Loucy (cell line): ENCODE results near the gene RBFOX2.

Experiments
- H2AFZ ChIP-seq: fragments of 200-600 bp; sonication (generic); 2 replicates; pipeline ENCODE4 v1.6.0; 2016; ENCODE audit warnings: antibody characterized with exemption, mild to moderate bottlenecking, low read length, moderate library complexity
- H3F3A ChIP-seq: fragments of 200-600 bp; 2 replicates; pipeline ENCODE4 v1.6.0; 2016; ENCODE audit warnings: antibody characterized with exemption, low read depth, mild to moderate bottlenecking
- H3K27me3 ChIP-seq: fragments of 200-600 bp; sonication (generic); 2 replicates; pipeline ENCODE4 v1.6.1; 2014; ENCODE audit warnings: low read length, mild to moderate bottlenecking; ENCODE audit not compliant: insufficient read depth, poor library complexity, severe bottlenecking
- H3K36me3 ChIP-seq: fragments of 200-600 bp; sonication (generic); 2 replicates; pipeline ENCODE4 v1.6.1; 2016; ENCODE audit warnings: low read length; ENCODE audit not compliant: insufficient read depth
- H3K4me1 ChIP-seq: fragments of 200-600 bp; sonication (generic); 2 replicates; pipeline ENCODE4 v1.5.1; 2014; ENCODE audit warnings: low read length, mild to moderate bottlenecking; ENCODE audit not compliant: insufficient read depth, poor library complexity, severe bottlenecking
- H3K4me2 ChIP-seq: fragments of 200-600 bp; sonication (generic); 2 replicates; pipeline ENCODE4 v1.6.0; 2014; ENCODE audit warnings: antibody characterized with exemption, low read length, low read depth, mild to moderate bottlenecking; ENCODE audit not compliant: poor library complexity, severe bottlenecking
- H3K4me3 ChIP-seq: fragments of 200-600 bp; sonication (generic); 2 replicates; pipeline ENCODE4 v1.5.1; 2014; ENCODE audit warnings: low read length, mild to moderate bottlenecking, mixed read lengths; ENCODE audit not compliant: poor library complexity, severe bottlenecking
- H3K79me2 ChIP-seq: fragments of 200-600 bp; sonication (generic); 2 replicates; pipeline ENCODE4 v1.6.1; 2014; ENCODE audit warnings: low read length; ENCODE audit not compliant: insufficient read depth
- H3K9ac ChIP-seq: fragments of 200-600 bp; sonication (generic); 2 replicates; pipeline ENCODE4 v1.6.0; 2014; ENCODE audit warnings: mild to moderate bottlenecking, low read depth, low read length, moderate library complexity; ENCODE audit not compliant: poor library complexity, severe bottlenecking
- H3K9me2 ChIP-seq: fragments of 200-600 bp; sonication (generic); replicated peaks from 2 replicates; pipeline ENCODE4 v1.6.1; 2016; ENCODE audit warnings: low read depth, low read length, mixed read lengths
- H3K9me3 ChIP-seq: fragments of 200-600 bp; sonication (generic); 2 replicates; pipeline ENCODE4 v1.6.1; 2014; ENCODE audit warnings: mild to moderate bottlenecking, antibody characterized with exemption, low read length, low read depth; ENCODE audit not compliant: insufficient read depth
- H4K20me1 ChIP-seq: fragments of 200-600 bp; sonication (generic); 2 replicates; pipeline ENCODE4 v1.6.0; 2014; ENCODE audit warnings: antibody characterized with exemption, low read length, mild to moderate bottlenecking; ENCODE audit not compliant: insufficient read depth, poor library complexity, severe bottlenecking
- CTCF ChIP-seq: fragments of 200-600 bp; sonication (generic); conservative IDR thresholded peaks from 2 replicates; pipeline ENCODE4 v1.5.1; 2014; ENCODE audit warnings: mild to moderate bottlenecking, antibody characterized with exemption, low read length
- EZH2phosphoT487 ChIP-seq: fragments of 200-600 bp; IDR thresholded peaks from 2 replicates; pipeline ENCODE4 v1.6.1; 2018; ENCODE audit warnings: antibody characterized with exemption, mild to moderate bottlenecking, moderate library complexity, borderline replicate concordance

Gene RBFOX2

GRCh38 chr22:35977136-35977535, 51.5 kb downstream of the RBFOX2 start:
- no peaks in the 10 kb centered on the region for H3F3A ChIP-seq
- no peak overlapping the region for H3K4me2 ChIP-seq
- H3K79me2 ChIP-seq, result no peaks in the 10 kb centered on the region
- H2AFZ ChIP-seq, result no peak overlapping the region
- H3K9me2 ChIP-seq, result no peaks in the 10 kb centered on the region
- H3K9ac ChIP-seq, result no peak overlapping the region
- TF ChIP-seq EZH2phosphoT487, result no peak
- no peak for TF ChIP-seq CTCF
- H4K20me1 ChIP-seq, result no peaks in the 10 kb centered on the region
- no peak overlapping the region for H3K4me3 ChIP-seq
- H3K27me3 ChIP-seq, result no peaks in the 10 kb centered on the region
- no peaks in the 10 kb centered on the region for H3K36me3 ChIP-seq
- no peaks in the 10 kb centered on the region for H3K9me3 ChIP-seq
- H3K4me1 ChIP-seq, result peaks cover 29% of the 10 kb centered on the region

DNA sequence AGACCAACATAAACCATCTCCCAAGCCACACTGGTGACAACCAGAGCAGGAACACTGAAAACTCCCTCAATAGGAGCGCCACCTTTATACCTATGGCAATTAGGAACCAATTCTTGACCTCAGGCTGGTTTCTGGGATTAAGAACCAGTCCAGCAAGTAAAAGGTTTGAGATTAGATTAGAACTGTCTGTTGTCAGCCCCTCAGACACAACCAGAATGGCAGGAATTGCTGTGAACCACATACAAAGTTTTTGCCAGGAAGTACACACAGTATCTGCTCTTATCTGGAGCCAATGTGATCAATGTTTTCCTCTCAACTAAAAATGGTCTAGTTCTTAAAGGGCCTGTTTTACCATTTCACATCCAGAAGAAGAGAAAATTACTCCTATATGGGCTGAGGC, 55.2 kb downstream of the RBFOX2 start:
- H2AFZ ChIP-seq, result no peak overlapping the region
- H3K9ac ChIP-seq, result no peak overlapping the region
- H4K20me1 ChIP-seq, result no peaks in the 10 kb centered on the region
- TF ChIP-seq CTCF (no peak), EZH2phosphoT487 (no peak)
- peaks cover 49% of the 10 kb centered on the region for H3K4me1 ChIP-seq
- no peaks in the 10 kb centered on the region for H3F3A ChIP-seq
- H3K79me2 ChIP-seq, result peaks cover 3% of the 10 kb centered on the region; the same call in 1 of the 2 replicates
- no peaks in the 10 kb centered on the region for H3K9me2 ChIP-seq
- H3K4me3 ChIP-seq, result no peak overlapping the region
- H3K9me3 ChIP-seq, result no peaks in the 10 kb centered on the region
- H3K27me3 ChIP-seq, result no peaks in the 10 kb centered on the region
- no peaks in the 10 kb centered on the region for H3K36me3 ChIP-seq
- no peak overlapping the region for H3K4me2 ChIP-seq

DNA sequence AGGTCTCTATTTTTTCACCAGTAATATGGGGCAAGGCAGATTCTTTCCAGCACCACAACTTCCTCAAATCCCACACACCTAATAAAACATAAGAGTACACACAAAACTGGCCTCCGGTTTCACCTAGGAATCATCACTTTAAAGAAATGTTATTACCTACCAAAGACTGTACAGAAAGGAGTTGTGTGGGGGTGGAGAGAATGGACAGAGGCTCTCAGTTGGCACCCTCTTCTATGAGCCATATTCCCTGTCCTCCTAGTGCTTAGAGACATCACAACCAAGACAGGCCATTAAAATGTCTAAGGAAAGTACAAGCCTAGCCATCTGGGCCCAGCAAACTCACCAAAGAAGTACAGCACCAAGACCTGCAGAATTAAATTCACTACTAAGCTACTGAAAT, 56.1 kb downstream of the RBFOX2 start:
- H3K27me3 ChIP-seq, result no peaks in the 10 kb centered on the region
- H3K4me1 ChIP-seq, result peaks cover 49% of the 10 kb centered on the region
- H3K4me2 ChIP-seq, result peak overlapping the region; percentile 67
- H2AFZ ChIP-seq, result no peak overlapping the region
- TF ChIP-seq CTCF, result no peak
- no peak for TF ChIP-seq EZH2phosphoT487
- no peaks in the 10 kb centered on the region for H3K9me3 ChIP-seq
- H3K4me3 ChIP-seq, result no peak overlapping the region
- H3K36me3 ChIP-seq, result no peaks in the 10 kb centered on the region
- no peaks in the 10 kb centered on the region for H3K9me2 ChIP-seq
- H3F3A ChIP-seq, result no peaks in the 10 kb centered on the region
- H3K79me2 ChIP-seq, result peaks cover 3% of the 10 kb centered on the region; the same call in 1 of the 2 replicates
- H4K20me1 ChIP-seq, result no peaks in the 10 kb centered on the region
- H3K9ac ChIP-seq, result peak overlapping the region; percentile 45
